ENCODE measurements around the gene EXOC7.

- TF ChIP-seq, protein P1, sequence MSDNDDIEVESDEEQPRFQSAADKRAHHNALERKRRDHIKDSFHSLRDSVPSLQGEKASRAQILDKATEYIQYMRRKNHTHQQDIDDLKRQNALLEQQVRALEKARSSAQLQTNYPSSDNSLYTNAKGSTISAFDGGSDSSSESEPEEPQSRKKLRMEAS (IDR thresholded peaks at IDR 0.05) = no peak
- TF ChIP-seq EP300 (IDR thresholded peaks at IDR 0.05; ENCODE audit: borderline replicate concordance) (no peak), CEBPB (IDR thresholded peaks at IDR 0.05) (no peak), FOXM1 (IDR thresholded peaks at IDR 0.05; ENCODE audit: borderline replicate concordance, low read depth) (no peak), REST (IDR thresholded peaks at IDR 0.05; ENCODE audit: low read depth) (no peak), TAF1 (IDR thresholded peaks at IDR 0.05; ENCODE audit: low read depth) (no peak), RAD21 (IDR thresholded peaks at IDR 0.05; ENCODE audit: low read depth) (no peak), YY1 (IDR thresholded peaks at IDR 0.05; ENCODE audit: low read depth) (no peak), USF1 (IDR thresholded peaks at IDR 0.05) (no peak), TCF12 (IDR thresholded peaks at IDR 0.05; ENCODE audit: low read depth) (no peak), TEAD4 (IDR thresholded peaks at IDR 0.05) (no peak), NFIC (IDR thresholded peaks at IDR 0.05) (no peak), CREB1 (IDR thresholded peaks at IDR 0.05; ENCODE audit: low read depth) (no peak)
Measured at GRCh38 chr17:76125922-76126321, 22.3 kb upstream of the EXOC7 start.

Measured in Ishikawa (cell line).